Smooth muscle cell (in vitro differentiated cells): ENCODE data around the gene TUB. TPM values are rescaled to one million over a fixed set of nuclear protein-coding genes. Genes with fewer than 3 reads are reported as not detected.

Experiments
- DNase-seq: peaks from one replicate; lab custom pipeline; 2025; ENCODE audit not compliant: unreplicated experiment; lab: John Stamatoyannopoulos, UW
- H2AFZ ChIP-seq: fragments of 200-600 bp; sonication (generic); 2 replicates; pipeline ENCODE4 v1.6.0; 2016; ENCODE audit warnings: antibody characterized with exemption, low read depth, mild to moderate bottlenecking
- H3F3A ChIP-seq: fragments of 200-600 bp; sonication (generic); 2 replicates; pipeline ENCODE4 v1.6.0; 2017; ENCODE audit warnings: antibody characterized with exemption, low read depth
- H3K27ac ChIP-seq: fragments of 200-600 bp; sonication (generic); 2 replicates; pipeline ENCODE4 v1.5.1; 2016; ENCODE audit warnings: low read depth, mild to moderate bottlenecking
- H3K27me3 ChIP-seq: fragments of 200-600 bp; sonication (generic); 2 replicates; pipeline ENCODE4 v1.6.1; 2016; ENCODE audit warnings: low read depth, mild to moderate bottlenecking
- H3K36me3 ChIP-seq: fragments of 200-600 bp; sonication (generic); 2 replicates; pipeline ENCODE4 v1.5.1; 2016; ENCODE audit warnings: low read depth
- H3K4me1 ChIP-seq: fragments of 200-600 bp; sonication (generic); 2 replicates; pipeline ENCODE4 v1.5.1; 2016; ENCODE audit warnings: low read depth
- H3K4me2 ChIP-seq: fragments of 200-600 bp; sonication (generic); 2 replicates; pipeline ENCODE4 v1.6.0; 2016; ENCODE audit warnings: mild to moderate bottlenecking
- H3K4me3 ChIP-seq: fragments of 200-600 bp; sonication (generic); 2 replicates; pipeline ENCODE4 v1.5.1; 2016; ENCODE audit warnings: mild to moderate bottlenecking
- H3K79me2 ChIP-seq: fragments of 200-600 bp; sonication (generic); 2 replicates; pipeline ENCODE4 v1.6.0; 2016; ENCODE audit warnings: low read depth, mild to moderate bottlenecking
- H3K9ac ChIP-seq: fragments of 200-600 bp; sonication (generic); 2 replicates; pipeline ENCODE4 v1.6.0; 2016; ENCODE audit warnings: low read depth
- H3K9me3 ChIP-seq: fragments of 200-600 bp; sonication (generic); replicated peaks from 2 replicates; pipeline ENCODE4 v1.5.1; 2016; ENCODE audit warnings: low read depth
- H4K20me1 ChIP-seq: fragments of 200-600 bp; sonication (generic); 2 replicates; pipeline ENCODE4 v1.6.0; 2016; ENCODE audit warnings: low read depth
- CTCF ChIP-seq: fragments of 200-600 bp; sonication (generic); IDR thresholded peaks from 2 replicates; pipeline ENCODE4 v1.5.1; 2017; ENCODE audit warnings: borderline replicate concordance, mild to moderate bottlenecking, antibody characterized with exemption; ENCODE audit not compliant: insufficient read depth, poor library complexity, severe bottlenecking
- WGBS: methylation state at CpG from one replicate; pipeline ENCODE4 v1.1.7; 2016; ENCODE audit warnings: low lambda C conversion rate; 5-methylcytosine and 5-hydroxymethylcytosine counted together
- polyA plus RNA-seq: library from polyadenylated mRNA; unstranded; fragments of >200 nt; fragmentation: Nextera tagmentation; extraction: Ambion mirVana; gene quantifications from 2 replicates; pipeline ENCODE4 v1.2.1, GENCODE V29; 2016
- total RNA-seq: library from RNA; depleted of rRNA; stranded (reverse); fragments of >200 nt; gene quantifications from 2 replicates; pipeline ENCODE4 v1.2.3, GENCODE V29; 2014

Gene TUB
- total and polyA plus RNA-seq, 2 experiments from 2014 or later, result 6.0 to 9.5 TPM

- Histone ChIP-seq H2AFZ (no peak overlapping the region), H3K4me1 (peaks cover 19% of the 10 kb centered on the region), H3K27ac (no peak overlapping the region), H3K27me3 (no peaks in the 10 kb centered on the region), H3K4me2 (no peak overlapping the region), H3K9me3 (no peaks in the 10 kb centered on the region), H3K79me2 (peaks cover 14% of the 10 kb centered on the region), H3K36me3 (no peaks in the 10 kb centered on the region), H4K20me1 (peaks cover 94% of the 10 kb centered on the region), H3K4me3 (no peak overlapping the region), H3F3A (no peaks in the 10 kb centered on the region), H3K9ac (no peak overlapping the region)
- no peak for DNase-seq
- TF ChIP-seq CTCF, result no peak
- WGBS, result 80% methylated on average over 8 of the region's 8 CpGs
These were observed 5.0 kb downstream of the TUB start for GRCh38 chr11:8086001-8086479.

DNA sequence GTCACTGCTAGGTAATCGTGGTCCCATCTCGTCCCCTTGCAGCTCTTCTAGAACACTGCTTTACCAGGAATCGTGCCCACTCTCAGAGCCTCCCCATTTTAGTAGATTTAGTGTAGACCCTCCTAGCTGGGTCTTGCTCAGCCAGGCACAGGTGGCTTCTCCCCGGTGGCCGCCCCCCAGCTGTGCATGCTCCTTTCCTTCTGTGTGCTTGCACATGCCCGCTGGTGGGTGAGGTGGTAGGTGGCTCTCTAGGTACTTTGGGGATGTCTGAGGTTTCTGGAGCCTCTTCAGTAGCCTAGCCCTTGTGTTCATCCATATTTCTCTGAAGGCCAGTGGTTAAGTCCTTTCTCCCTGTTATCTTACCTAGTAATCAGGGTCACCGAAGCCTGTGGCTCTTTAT is 5.6 kb downstream of the TUB start:
- Histone ChIP-seq H3K4me1 (peaks cover 18% of the 10 kb centered on the region), H3K9me3 (no peaks in the 10 kb centered on the region), H4K20me1 (peaks cover 98% of the 10 kb centered on the region), H3F3A (no peaks in the 10 kb centered on the region), H3K9ac (no peak overlapping the region), H3K4me3 (no peak overlapping the region), H3K79me2 (peaks cover 14% of the 10 kb centered on the region), H3K27me3 (no peaks in the 10 kb centered on the region), H2AFZ (no peak overlapping the region), H3K36me3 (no peaks in the 10 kb centered on the region), H3K4me2 (no peak overlapping the region), H3K27ac (no peak overlapping the region)
- TF ChIP-seq CTCF, result no peak
- 92% methylated on average over 7 of the region's 7 CpGs for WGBS
- DNase-seq, result no peak

DNA sequence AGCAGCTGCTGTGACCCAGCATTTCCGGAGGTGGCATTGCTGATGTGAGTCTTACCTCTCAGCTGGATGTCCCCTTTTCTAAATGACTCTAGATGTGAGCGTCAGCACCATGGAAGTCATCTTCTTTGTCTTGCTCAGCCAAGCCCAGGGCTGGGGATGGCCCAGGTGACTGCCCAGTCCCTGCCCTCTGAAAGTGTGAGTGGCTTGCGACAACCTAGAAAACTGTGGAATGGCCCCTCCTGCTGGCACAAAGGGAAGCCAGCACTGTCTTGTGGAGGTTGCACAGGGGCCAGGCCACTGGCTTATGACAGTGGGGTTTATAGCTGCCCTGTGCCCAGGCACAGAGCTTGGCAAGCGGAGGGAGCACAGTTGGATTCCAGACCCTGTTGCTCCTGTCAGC is 6.2 kb downstream of the TUB start:
- Histone ChIP-seq H3K79me2 (peaks cover 14% of the 10 kb centered on the region), H2AFZ (no peak overlapping the region), H3K9me3 (no peaks in the 10 kb centered on the region), H3K4me3 (no peak overlapping the region), H3K9ac (no peak overlapping the region), H3K36me3 (no peaks in the 10 kb centered on the region), H3K27ac (no peak overlapping the region), H3K4me2 (no peak overlapping the region), H3F3A (no peaks in the 10 kb centered on the region), H3K4me1 (peaks cover 12% of the 10 kb centered on the region), H4K20me1 (peaks cover 92% of the 10 kb centered on the region), H3K27me3 (no peaks in the 10 kb centered on the region)
- TF ChIP-seq CTCF, result no peak
- 83% methylated on average over 4 of the region's 4 CpGs for WGBS
- no peak for DNase-seq

- Histone ChIP-seq H4K20me1 (peaks cover 87% of the 10 kb centered on the region), H3K79me2 (peaks cover 11% of the 10 kb centered on the region)
- no peak for TF ChIP-seq CTCF
These were observed 6.7 kb downstream of the TUB start for GRCh38 chr11:8087756-8088155.

More at GRCh38 chr11:8087756-8088155, 6.7 kb downstream of the TUB start:
- Histone ChIP-seq H3K27me3 (no peaks in the 10 kb centered on the region), H3K4me1 (peaks cover 6% of the 10 kb centered on the region), H3K36me3 (no peaks in the 10 kb centered on the region), H3K9ac (no peak overlapping the region), H2AFZ (no peak overlapping the region), H3K9me3 (no peaks in the 10 kb centered on the region), H3F3A (no peaks in the 10 kb centered on the region), H3K4me3 (no peak overlapping the region), H3K27ac (no peak overlapping the region), H3K4me2 (no peak overlapping the region)
- WGBS, result 94% methylated on average over 3 of the region's 3 CpGs
- no peak for DNase-seq
